HK-2 (cell line): ENCODE data around the gene RAB40B.

ENCODE experiments used
- DNase-seq: peaks from one replicate; pipeline ENCODE4 v3.0.0-alpha.2; 2018; ENCODE audit not compliant: unreplicated experiment

The RAB40B gene

GRCh38 chr17:82716203-82717010 lies 17.9 kb upstream of the RAB40B start, which contains the start of gene FN3KRP:
FN3KRP (plus strand) TSS chr17:82716706; CDS start chr17:82716756, 50 bp downstream.
- DNase-seq, result peak; percentile 92

GRCh38 chr17:82713071-82713723 lies 14.7 kb upstream of the RAB40B start:
- DNase-seq, result no peak

- no peak for DNase-seq
Measured at GRCh38 chr17:82710499-82711232, 12.2 kb upstream of the RAB40B start.

- DNase-seq, result no peak
Measured at GRCh38 chr17:82709676-82710498, 11.4 kb upstream of the RAB40B start.

GRCh38 chr17:82709024-82709675 lies 10.7 kb upstream of the RAB40B start:
- DNase-seq, result no peak

- DNase-seq, result no peak
Measured at GRCh38 chr17:82705756-82706155, 7.3 kb upstream of the RAB40B start.

- no peak for DNase-seq
Measured at GRCh38 chr17:82704886-82705285, 6.4 kb upstream of the RAB40B start.

- DNase-seq, result no peak
Measured at GRCh38 chr17:82703935-82704865, 5.7 kb upstream of the RAB40B start.

- no peak for DNase-seq
Measured at GRCh38 chr17:82703036-82703745, 4.7 kb upstream of the RAB40B start.

- DNase-seq, result no peak
Measured at GRCh38 chr17:82702231-82702927, 3.9 kb upstream of the RAB40B start.

GRCh38 chr17:82699551-82699950 lies 1.1 kb upstream of the RAB40B start:
- no peak for DNase-seq

- no peak for DNase-seq
Measured at GRCh38 chr17:82698974-82699442, 510 bp upstream of the RAB40B start.

GRCh38 chr17:82697808-82698064 lies 762 bp downstream of the RAB40B start:
- DNase-seq, result no peak

- DNase-seq, result no peak
Measured at GRCh38 chr17:82696916-82697807, 1.3 kb downstream of the RAB40B start.

GRCh38 chr17:82696259-82696658 lies 2.2 kb downstream of the RAB40B start:
- no peak for DNase-seq

- DNase-seq, result no peak
Measured at GRCh38 chr17:82694647-82695046, 3.9 kb downstream of the RAB40B start.

GRCh38 chr17:82693168-82693867 lies 5.2 kb downstream of the RAB40B start:
- no peak for DNase-seq
